Osteoblast (primary cell): ENCODE results near the gene OPCML. TPM values are rescaled to one million over a fixed set of nuclear protein-coding genes. Genes with fewer than 3 reads are reported as not detected.

Experiments
- DNase-seq: peaks from one replicate; pipeline ENCODE4 v3.0.0; 2011; ENCODE audit warnings: low spot score, mixed read lengths; ENCODE audit not compliant: insufficient read length; ENCODE audit errors: missing footprints
- H2AFZ ChIP-seq: 2 replicates; pipeline ENCODE4 v1.6.0; 2011; ENCODE audit warnings: mild to moderate bottlenecking, low read length
- H3K27ac ChIP-seq: 2 replicates; pipeline ENCODE4 v1.5.1; 2011; ENCODE audit warnings: mild to moderate bottlenecking, low read depth, low read length, moderate library complexity
- H3K27me3 ChIP-seq: 2 replicates; pipeline ENCODE4 v1.6.0; 2012; ENCODE audit warnings: mild to moderate bottlenecking, control low read depth, inconsistent platforms, low read length, moderate library complexity; ENCODE audit not compliant: insufficient read depth
- H3K36me3 ChIP-seq: 2 replicates; pipeline ENCODE4 v1.5.1; 2011; ENCODE audit warnings: mild to moderate bottlenecking, low read length, control low read depth, moderate library complexity; ENCODE audit not compliant: insufficient read depth
- H3K4me1 ChIP-seq: 2 replicates; pipeline ENCODE4 v1.5.1; 2011; ENCODE audit warnings: mild to moderate bottlenecking, low read length, control low read depth, moderate library complexity; ENCODE audit not compliant: insufficient read depth
- H3K4me2 ChIP-seq: 2 replicates; pipeline ENCODE4 v1.6.0; 2011; ENCODE audit warnings: mild to moderate bottlenecking, low read length; ENCODE audit not compliant: insufficient read depth
- H3K4me3 ChIP-seq: fragments of 200-600 bp; sonication (generic); 3 replicates; pipeline ENCODE4 v1.5.1; 2012; ENCODE audit warnings: mild to moderate bottlenecking, low read length, inconsistent platforms; ENCODE audit not compliant: insufficient read depth
- H3K79me2 ChIP-seq: 2 replicates; pipeline ENCODE4 v1.6.0; 2012; ENCODE audit warnings: mild to moderate bottlenecking, low read length, control low read depth, inconsistent platforms; ENCODE audit not compliant: insufficient read depth
- H3K9me3 ChIP-seq: 2 replicates; pipeline ENCODE4 v1.5.1; 2011; ENCODE audit warnings: low read depth, low read length, control low read depth
- H4K20me1 ChIP-seq: 2 replicates; pipeline ENCODE4 v1.6.0; 2012; ENCODE audit warnings: mild to moderate bottlenecking, low read length, control low read depth; ENCODE audit not compliant: insufficient read depth
- total RNA-seq: library from RNA; depleted of rRNA; stranded (reverse); fragments of >200 nt; gene quantifications from 2 replicates; pipeline ENCODE4 v1.2.3, GENCODE V29; 2012
- TF ChIP-seq, protein P1 (sequence below): IDR thresholded peaks from 2 replicates; pipeline ENCODE4 v1.5.1; 2011; ENCODE audit warnings: mild to moderate bottlenecking, low read depth, low read length, moderate library complexity; ENCODE audit errors: extremely low read depth

The OPCML gene
- total RNA-seq, 1 donor = 0.36 TPM

DNA sequence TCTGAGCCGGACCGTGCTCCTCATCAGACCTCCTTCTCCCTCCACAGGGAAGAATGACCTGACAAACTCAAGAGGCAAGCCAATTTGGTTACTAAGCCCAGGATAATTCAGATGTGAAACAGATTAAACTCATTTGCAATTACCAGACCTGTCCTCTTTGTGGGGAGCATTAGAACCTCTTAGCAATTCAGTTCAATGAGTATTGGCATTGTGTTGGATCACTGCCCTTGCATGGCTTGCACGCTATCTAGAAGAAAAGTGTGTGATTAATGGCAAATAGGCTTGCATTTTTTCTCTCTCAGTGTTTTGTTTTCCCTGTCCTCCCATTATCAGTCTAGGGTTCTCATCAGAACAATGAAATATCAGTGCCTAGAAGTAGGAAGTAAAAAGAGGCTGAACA is 365.6 kb downstream of the OPCML start:
- Histone ChIP-seq H3K36me3 (no peaks in the 10 kb centered on the region), H3K27ac (no peak overlapping the region), H3K79me2 (no peaks in the 10 kb centered on the region), H2AFZ (no peak overlapping the region), H3K4me3 (no peak overlapping the region), H3K4me1 (no peaks in the 10 kb centered on the region), H3K9me3 (peaks cover 2% of the 10 kb centered on the region), H3K27me3 (no peaks in the 10 kb centered on the region), H4K20me1 (no peaks in the 10 kb centered on the region), H3K4me2 (no peak overlapping the region)
- DNase-seq = no peak
- TF ChIP-seq, protein P1, sequence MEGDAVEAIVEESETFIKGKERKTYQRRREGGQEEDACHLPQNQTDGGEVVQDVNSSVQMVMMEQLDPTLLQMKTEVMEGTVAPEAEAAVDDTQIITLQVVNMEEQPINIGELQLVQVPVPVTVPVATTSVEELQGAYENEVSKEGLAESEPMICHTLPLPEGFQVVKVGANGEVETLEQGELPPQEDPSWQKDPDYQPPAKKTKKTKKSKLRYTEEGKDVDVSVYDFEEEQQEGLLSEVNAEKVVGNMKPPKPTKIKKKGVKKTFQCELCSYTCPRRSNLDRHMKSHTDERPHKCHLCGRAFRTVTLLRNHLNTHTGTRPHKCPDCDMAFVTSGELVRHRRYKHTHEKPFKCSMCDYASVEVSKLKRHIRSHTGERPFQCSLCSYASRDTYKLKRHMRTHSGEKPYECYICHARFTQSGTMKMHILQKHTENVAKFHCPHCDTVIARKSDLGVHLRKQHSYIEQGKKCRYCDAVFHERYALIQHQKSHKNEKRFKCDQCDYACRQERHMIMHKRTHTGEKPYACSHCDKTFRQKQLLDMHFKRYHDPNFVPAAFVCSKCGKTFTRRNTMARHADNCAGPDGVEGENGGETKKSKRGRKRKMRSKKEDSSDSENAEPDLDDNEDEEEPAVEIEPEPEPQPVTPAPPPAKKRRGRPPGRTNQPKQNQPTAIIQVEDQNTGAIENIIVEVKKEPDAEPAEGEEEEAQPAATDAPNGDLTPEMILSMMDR = no peak

DNA sequence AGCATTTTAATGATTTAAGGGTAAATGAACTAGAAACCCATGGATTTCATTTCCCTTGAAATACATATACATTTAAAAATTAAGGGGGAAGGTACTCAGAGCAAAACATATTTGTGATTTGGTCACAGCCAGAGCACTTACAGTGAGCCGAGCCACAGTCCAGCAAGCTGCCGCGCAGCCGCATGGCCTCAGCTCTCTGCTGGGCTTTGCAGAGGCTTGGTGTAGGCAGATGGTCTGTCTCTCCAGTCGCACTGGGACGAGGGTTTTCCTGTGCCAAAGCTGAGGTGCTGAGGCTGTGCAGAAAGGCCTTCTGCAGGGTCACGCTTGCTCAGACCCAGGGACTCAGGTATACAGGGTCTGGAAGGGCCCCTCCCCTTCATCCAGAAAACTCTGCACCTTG is 367.3 kb downstream of the OPCML start:
- Histone ChIP-seq H3K27ac (no peak overlapping the region), H3K4me3 (no peak overlapping the region), H3K4me2 (no peak overlapping the region), H3K79me2 (no peaks in the 10 kb centered on the region), H3K4me1 (no peaks in the 10 kb centered on the region), H4K20me1 (no peaks in the 10 kb centered on the region), H3K27me3 (no peaks in the 10 kb centered on the region), H3K9me3 (peaks cover 2% of the 10 kb centered on the region), H2AFZ (no peak overlapping the region), H3K36me3 (no peaks in the 10 kb centered on the region)
- DNase-seq = no peak
- TF ChIP-seq, protein P1 = no peak

DNA sequence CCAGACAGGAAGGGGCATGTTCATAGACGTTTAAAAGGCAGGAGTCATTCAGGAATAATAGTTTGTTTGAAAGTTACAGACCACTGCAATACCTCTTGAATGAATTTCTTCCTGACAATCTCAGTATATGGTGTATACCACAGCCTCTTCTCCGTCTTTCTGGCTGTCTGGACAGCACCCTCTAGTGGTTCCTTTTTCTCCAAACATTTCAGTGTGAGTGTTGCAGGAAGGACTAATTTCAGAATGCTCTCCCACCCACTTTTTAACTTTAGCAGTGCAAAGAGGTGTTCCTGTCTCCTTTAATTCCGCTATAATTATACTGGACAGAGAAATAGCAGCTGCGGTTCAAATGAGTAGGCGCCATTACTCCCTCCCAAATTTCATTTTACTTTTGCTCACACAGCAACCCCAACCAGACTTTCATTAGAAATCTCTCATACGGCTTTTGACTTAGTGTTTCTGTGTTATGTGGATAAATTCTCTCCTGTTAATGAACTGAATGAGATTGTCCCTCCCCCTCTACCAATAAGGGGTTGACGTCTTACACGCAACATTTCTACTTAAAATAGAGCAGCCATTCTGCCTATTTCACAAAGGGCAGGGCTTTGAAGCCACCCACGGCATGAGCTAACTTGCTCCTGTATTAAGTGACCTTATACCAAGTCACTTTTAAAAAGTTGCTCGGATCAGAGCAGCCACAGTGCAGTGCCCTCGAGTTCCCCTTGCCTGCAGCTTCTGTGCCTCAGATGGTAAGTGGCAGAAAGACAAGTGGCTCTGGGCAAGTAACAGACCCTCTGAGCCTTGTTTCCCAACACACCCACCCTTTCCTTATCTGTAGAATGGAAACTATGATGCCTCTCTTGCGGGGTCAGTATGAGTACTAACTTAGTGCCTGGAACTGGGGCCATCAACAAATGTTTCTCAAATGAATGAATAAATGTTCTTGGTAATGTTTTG is 368.6 kb downstream of the OPCML start:
- Histone ChIP-seq H3K9me3 (peaks cover 2% of the 10 kb centered on the region), H2AFZ (no peak overlapping the region), H3K4me2 (no peak overlapping the region), H3K79me2 (no peaks in the 10 kb centered on the region), H3K27ac (no peak overlapping the region), H3K27me3 (no peaks in the 10 kb centered on the region), H3K36me3 (no peaks in the 10 kb centered on the region), H4K20me1 (no peaks in the 10 kb centered on the region), H3K4me3 (no peak overlapping the region), H3K4me1 (no peaks in the 10 kb centered on the region)
- peak; percentile 78 for DNase-seq
- TF ChIP-seq, protein P1 = peak; percentile 62

DNA sequence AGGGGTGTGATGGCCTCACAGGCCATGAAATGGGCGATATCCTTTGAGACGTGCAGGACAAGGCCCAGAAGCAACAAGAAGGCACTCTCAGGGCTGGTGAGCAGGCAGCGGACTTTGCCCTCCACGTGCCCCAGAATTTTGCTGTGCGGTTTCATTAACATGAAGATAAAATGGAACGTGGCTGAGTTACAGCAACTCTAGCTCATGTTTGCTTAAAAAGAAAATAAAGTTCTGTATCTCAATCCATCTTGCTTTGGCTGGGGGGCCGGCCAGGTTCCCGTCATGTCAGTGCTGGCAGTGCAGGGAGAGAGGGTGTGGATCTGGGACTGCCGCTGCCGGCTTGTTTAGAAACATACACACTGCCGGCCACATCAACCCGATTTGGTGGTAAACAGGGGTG is 370.1 kb downstream of the OPCML start:
- no peaks in the 10 kb centered on the region for H4K20me1 ChIP-seq
- H3K4me1 ChIP-seq = no peaks in the 10 kb centered on the region
- H3K79me2 ChIP-seq = no peaks in the 10 kb centered on the region
- H3K27ac ChIP-seq = no peak overlapping the region
- H3K4me2 ChIP-seq = no peak overlapping the region
- no peaks in the 10 kb centered on the region for H3K27me3 ChIP-seq
- no peaks in the 10 kb centered on the region for H3K9me3 ChIP-seq
- H2AFZ ChIP-seq = no peak overlapping the region
- no peaks in the 10 kb centered on the region for H3K36me3 ChIP-seq
- no peak for DNase-seq
- no peak overlapping the region for H3K4me3 ChIP-seq
- TF ChIP-seq, protein P1 = no peak
